Astrocyte of the cerebellum (primary cell): ENCODE measurements around the gene CCDC88B.
"Not testable (repeated sequence)": the region's sequence is repeated elsewhere in the genome, so short reads cannot be mapped to it uniquely, and the experiment has no call there.

Source experiments
- DNase-seq: peaks from one replicate; pipeline ENCODE4 v3.0.0-alpha.2; 2011; ENCODE audit warnings: low read depth
- H3K4me3 ChIP-seq: 2 replicates; pipeline ENCODE4 v1.5.1; 2011; ENCODE audit warnings: mild to moderate bottlenecking, low read depth, low read length, moderate library complexity
- in situ Hi-C: cut with HindIII; loops from 2 replicates; pipeline ENCODE4 v1.10.0; 2017; ENCODE audit warnings: low sequenced_read_pairs
- TF ChIP-seq, protein P1 (sequence below): IDR thresholded peaks from 2 replicates; pipeline ENCODE4 v1.5.1; 2012; ENCODE audit warnings: low read length, low read depth, moderate library complexity, mild to moderate bottlenecking; ENCODE audit errors: missing control alignments

CCDC88B gene

DNA sequence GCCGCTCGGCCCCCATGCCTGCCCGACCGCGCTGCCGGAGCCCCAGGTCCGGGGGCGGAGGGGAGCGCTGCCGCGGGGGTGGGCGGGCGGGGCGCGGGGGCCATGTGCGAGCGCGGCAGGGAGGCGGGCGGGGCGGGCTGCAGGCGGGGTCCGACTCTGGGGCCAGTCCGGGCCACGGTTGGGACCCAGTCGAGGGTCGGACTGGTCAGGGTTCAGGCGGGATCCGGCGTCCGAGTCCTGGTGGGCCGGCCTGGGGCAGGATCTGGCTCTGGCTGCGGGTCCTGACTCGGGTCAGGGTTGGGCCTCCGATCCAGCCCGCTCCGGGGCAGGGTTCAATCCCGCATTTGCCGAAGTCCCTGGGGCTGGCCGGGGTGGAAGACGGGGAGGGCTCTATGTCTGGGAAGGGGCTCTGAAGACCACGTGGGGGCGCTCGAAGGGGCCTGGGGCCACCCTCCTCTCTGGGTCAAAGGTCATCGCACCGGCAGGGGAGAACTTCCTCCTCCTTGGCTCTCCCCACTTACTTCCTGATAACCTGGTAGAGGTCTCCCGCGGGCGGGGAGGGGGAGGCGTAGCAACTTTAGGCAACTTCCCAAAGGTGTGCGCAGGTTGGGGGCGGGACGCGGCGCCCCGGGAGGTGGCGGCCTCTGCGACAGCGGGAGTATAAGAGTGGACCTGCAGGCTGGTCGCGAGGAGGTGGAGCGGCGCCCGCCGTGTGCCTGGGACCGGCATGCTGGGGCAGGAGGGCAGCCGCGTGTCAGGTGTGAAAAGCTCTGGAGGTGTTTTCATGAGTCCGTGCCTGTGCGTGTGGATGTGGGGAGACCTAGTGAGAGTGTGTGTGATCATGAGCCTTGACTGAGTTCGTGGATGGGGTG lies 34.1 kb upstream of the CCDC88B start:
- no peak for DNase-seq
- TF ChIP-seq, protein P1, sequence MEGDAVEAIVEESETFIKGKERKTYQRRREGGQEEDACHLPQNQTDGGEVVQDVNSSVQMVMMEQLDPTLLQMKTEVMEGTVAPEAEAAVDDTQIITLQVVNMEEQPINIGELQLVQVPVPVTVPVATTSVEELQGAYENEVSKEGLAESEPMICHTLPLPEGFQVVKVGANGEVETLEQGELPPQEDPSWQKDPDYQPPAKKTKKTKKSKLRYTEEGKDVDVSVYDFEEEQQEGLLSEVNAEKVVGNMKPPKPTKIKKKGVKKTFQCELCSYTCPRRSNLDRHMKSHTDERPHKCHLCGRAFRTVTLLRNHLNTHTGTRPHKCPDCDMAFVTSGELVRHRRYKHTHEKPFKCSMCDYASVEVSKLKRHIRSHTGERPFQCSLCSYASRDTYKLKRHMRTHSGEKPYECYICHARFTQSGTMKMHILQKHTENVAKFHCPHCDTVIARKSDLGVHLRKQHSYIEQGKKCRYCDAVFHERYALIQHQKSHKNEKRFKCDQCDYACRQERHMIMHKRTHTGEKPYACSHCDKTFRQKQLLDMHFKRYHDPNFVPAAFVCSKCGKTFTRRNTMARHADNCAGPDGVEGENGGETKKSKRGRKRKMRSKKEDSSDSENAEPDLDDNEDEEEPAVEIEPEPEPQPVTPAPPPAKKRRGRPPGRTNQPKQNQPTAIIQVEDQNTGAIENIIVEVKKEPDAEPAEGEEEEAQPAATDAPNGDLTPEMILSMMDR = peak; percentile 39
- in situ Hi-C loops = no loop called here

DNA sequence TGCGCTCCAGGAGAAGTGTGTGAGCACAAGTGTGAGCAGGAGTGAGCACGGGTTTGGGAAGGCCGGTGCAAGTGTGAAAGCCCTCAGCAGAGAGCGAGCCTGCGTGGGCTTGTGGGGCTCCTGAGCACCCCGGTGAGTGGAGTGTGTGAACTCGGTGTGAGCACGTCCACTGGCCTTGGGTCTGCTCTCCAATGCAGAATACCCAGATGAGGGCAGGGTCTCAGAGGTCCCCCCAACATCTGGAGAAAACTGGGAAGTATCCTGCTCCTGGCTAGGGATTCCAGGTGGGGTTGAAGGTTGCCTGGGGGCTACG lies 33.5 kb upstream of the CCDC88B start:
- peak overlapping the region; percentile 58 for H3K4me3 ChIP-seq
- DNase-seq = no peak
- TF ChIP-seq, protein P1 = no peak
- in situ Hi-C loops = no loop called here

More for the DNA sequence above, 34.1 kb upstream of the CCDC88B start:
- peak overlapping the region; percentile 58 for H3K4me3 ChIP-seq

DNA sequence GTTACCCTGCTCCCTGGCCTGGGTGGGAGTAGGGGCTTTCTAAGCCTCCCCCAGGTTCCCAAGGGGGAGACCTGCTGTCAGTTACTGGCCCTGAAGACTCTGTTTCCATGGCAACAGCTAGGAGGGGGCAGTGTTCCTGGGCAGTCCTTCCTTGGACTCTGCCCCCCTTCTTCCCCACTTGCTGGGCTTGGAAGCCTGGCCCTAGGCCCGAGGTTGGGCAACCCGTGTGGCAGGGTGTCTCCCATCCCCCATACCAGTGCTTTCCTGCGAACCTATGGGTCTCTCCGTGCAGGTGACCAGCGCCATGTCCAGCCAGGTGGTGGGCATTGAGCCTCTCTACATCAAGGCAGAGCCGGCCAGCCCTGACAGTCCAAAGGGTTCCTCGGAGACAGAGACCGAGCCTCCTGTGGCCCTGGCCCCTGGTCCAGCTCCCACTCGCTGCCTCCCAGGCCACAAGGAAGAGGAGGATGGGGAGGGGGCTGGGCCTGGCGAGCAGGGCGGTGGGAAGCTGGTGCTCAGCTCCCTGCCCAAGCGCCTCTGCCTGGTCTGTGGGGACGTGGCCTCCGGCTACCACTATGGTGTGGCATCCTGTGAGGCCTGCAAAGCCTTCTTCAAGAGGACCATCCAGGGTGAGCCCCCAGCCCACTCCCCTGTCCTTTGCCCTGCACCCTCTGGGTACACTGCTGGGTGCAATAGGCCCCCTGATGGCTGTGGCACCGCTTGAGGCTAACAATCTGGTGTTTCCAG lies 33.0 kb upstream of the CCDC88B start:
- in situ Hi-C loops = no loop called here
- TF ChIP-seq, protein P1 = no peak
- no peak for DNase-seq
- H3K4me3 ChIP-seq = peak overlapping the region; percentile 58

DNA sequence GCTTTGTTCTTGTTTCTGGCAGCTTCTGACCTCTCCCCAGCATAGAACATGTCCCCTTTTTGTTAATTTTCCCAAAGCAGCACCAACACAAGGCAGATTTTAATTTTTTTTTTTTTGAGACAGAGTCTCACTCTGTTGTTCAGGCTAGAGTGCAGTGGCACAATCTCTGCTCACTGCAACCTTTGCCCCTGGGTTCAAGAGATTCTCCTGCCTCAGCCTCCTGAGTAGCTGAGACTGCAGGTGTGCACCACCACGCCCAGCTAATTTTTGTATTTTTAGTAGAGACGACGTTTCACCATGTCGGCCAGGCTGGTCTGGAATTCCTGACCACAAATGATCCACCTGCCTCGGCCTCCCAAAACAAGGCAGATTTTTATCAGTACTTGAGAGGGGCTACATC lies 32.2 kb upstream of the CCDC88B start:
- in situ Hi-C loops, H3K4me3 ChIP-seq, DNase-seq: not testable (repeated sequence)

DNA sequence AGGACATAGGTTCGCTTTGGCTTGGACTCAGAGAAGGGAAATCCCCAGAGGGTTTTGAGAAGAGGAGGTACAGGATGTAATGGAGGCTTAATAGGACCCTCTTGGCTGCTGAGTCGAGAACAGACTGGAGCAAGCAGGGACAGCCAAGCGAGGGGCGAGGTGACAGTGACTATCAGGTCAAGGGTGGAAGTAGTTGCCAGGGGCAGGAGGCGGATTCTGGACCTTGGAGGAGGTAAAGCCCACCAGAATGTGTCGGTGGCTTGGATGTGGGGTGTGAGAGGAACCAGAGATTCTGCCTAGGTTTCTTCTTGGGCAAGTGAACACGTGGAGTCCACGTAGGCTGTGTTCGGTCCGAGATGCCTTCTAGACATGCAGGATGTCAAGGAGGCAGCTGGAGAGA lies 27.1 kb upstream of the CCDC88B start:
- H3K4me3 ChIP-seq = no peak overlapping the region
- in situ Hi-C loops = no loop called here
- TF ChIP-seq, protein P1 = no peak
- no peak for DNase-seq

DNA sequence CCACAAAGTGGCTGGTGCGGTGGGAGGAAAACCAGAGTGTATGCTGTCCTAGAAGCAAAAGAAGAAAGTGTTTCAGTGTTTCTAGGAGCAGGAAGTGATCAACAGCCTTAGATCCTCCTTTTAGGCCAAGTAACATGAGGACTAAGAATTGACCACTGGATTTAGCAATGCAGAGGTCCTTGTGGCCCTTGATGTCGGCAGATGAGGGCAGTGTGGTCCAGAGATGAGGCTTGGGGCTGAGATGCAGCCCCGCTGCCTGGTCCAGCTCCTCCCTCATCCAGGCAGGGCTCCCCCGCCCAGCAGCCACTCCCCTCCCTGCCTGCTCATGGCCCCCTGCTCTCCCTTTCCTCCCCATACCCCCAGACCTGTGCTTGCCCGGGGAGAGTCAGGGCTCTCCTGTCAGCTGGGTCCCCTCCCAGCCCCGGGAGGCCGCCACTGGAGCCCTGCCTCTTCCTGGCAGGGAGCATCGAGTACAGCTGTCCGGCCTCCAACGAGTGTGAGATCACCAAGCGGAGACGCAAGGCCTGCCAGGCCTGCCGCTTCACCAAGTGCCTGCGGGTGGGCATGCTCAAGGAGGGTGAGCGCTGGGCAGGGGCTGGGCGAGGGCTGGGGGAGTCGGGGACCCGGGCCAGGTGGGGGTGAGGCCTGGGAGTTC lies 26.4 kb upstream of the CCDC88B start:
- no peak overlapping the region for H3K4me3 ChIP-seq
- no peak for DNase-seq
- TF ChIP-seq, protein P1 = no peak
- in situ Hi-C loops = no loop called here
